Measurements from ENCODE around the gene PAK4.

- TF ChIP-seq E2F4 (CRISPR knock-in tag; IDR thresholded peaks at IDR 0.05; ENCODE audit: low read depth) (no peak), CTCF (IDR thresholded peaks at IDR 0.05 in 2 of 3, conservative IDR thresholded peaks at IDR 0.05 in 1 of 3; ENCODE audit: insufficient read depth in 2 of 3, low read depth in 1 of 3, low read length in 3 of 3) (no peak), NFYB (IDR thresholded peaks at IDR 0.05; ENCODE audit: extremely low read depth, insufficient read length) (no peak), TEAD4 (IDR thresholded peaks at IDR 0.05; ENCODE audit: low read length) (no peak), TEAD4 (CRISPR knock-in tag; IDR thresholded peaks at IDR 0.05; ENCODE audit: borderline replicate concordance) (no peak), FOXK2 (conservative IDR thresholded peaks at IDR 0.05 in 1 of 2, IDR thresholded peaks at IDR 0.05 in 1 of 2; ENCODE audit: low read depth in 2 of 2) (no peak), ZNF512 (tag; IDR thresholded peaks at IDR 0.05) (no peak)
Observed at GRCh38 chr19:39155114-39155700, 29.6 kb downstream of the PAK4 start.
